ENCODE results near the gene NOL4L.

DNA sequence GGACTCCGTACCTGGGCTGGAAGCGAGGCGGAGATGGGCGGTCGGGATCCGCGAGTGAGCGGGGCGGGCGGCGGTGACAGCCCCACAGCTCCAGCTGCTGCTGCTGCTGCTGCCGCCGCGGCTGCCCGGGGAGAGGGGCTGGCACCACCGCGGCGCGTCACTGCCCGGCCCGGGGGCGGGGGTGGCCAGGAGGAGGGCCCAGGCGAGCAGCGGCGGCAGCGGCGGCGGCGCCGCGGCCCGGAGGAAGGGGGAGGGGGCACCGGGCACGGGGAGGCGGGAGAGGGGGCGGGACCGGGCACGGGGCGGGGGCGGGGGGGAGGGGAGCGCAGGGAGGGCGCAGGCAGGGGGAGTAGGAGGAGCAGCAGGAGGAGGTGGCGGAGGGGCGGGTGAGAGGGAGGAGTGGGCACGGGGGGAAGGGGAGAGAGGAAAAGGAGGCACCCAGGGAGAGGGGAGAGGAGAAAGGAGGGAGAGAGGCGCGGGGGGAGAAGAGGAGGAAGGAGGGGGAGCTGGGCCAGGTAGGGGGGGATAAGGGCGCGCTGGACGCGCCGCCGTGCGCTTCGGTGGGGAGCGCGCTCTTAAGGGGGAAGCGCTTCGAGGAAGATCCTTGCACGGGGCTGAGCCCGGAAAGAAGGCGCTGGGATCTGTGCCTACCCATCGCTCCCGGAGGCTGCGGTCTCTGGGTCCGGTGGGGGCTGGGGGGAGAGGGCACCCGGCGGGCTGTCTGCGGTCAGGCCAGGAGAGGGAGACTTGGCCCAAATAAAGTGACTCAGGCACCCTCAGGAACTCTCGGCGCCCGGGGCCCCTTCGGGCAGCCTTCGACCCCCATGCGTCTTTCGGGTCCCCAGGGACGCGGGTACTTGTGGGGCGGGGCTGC, 101.5 kb downstream of the NOL4L start:
- TF ChIP-seq, protein P1, sequence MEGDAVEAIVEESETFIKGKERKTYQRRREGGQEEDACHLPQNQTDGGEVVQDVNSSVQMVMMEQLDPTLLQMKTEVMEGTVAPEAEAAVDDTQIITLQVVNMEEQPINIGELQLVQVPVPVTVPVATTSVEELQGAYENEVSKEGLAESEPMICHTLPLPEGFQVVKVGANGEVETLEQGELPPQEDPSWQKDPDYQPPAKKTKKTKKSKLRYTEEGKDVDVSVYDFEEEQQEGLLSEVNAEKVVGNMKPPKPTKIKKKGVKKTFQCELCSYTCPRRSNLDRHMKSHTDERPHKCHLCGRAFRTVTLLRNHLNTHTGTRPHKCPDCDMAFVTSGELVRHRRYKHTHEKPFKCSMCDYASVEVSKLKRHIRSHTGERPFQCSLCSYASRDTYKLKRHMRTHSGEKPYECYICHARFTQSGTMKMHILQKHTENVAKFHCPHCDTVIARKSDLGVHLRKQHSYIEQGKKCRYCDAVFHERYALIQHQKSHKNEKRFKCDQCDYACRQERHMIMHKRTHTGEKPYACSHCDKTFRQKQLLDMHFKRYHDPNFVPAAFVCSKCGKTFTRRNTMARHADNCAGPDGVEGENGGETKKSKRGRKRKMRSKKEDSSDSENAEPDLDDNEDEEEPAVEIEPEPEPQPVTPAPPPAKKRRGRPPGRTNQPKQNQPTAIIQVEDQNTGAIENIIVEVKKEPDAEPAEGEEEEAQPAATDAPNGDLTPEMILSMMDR (IDR thresholded peaks at IDR 0.05): peak in 1 of 6 experiments; percentile 2
- TF ChIP-seq POLR2A (IDR thresholded peaks at IDR 0.05): peak in 1 of 2 donors; percentile 74

All from thyroid gland (tissue), 4 donors.